ENCODE data around the gene CCDC50. TPM values are rescaled to one million over a fixed set of nuclear protein-coding genes. Genes with fewer than 3 reads are reported as not detected.

CCDC50 gene
- total RNA-seq, 5 donors from 2014 or later (not counting 1 experiment from before 2014, with no cell fraction given), result 4.0 to 9.7 (median 9.7) TPM

DNA sequence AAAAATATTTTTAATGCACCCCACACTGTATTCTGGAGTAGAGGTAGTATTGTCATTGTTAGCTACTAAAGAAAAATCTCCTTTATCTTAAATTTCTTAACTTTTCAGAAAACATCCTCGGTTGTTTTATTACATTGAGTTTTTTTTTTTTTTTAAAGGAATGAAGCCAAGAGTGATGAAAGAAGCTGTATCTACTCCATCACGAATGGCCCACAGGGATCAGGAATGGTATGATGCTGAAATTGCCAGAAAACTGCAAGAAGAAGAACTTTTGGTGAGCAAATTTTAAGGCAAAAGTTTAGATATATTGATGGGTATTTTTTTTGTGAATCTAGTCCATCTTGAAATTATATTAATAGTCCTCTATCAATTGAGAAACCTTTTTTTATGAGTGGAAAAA, 50.8 kb downstream of the CCDC50 start:
- Histone ChIP-seq H3K27me3 (replicated peaks in 1 of 2; ENCODE audit: control insufficient read depth in 2 of 2, extremely low read depth in 1 of 2, insufficient read depth in 2 of 2, low read length in 1 of 2) (no peaks in the 10 kb centered on the region), H3K4me3 (ENCODE audit: control insufficient read depth in 1 of 2, extremely low read depth in 1 of 2, low read length in 1 of 2) (no peak overlapping the region), H3K27ac (ENCODE audit: low read length) (no peak overlapping the region), H3K9me3 (no peaks in the 10 kb centered on the region), H3K4me1 (ENCODE audit: control insufficient read depth in 1 of 2, extremely low read depth in 1 of 2, insufficient read depth in 2 of 2, low read length in 2 of 2) (peaks cover 0 to 14% of the 10 kb centered on the region in 2 experiments), H3K36me3 (ENCODE audit: control insufficient read depth in 2 of 2, extremely low read depth in 1 of 2, insufficient read depth in 1 of 2, low read length in 1 of 2) (no peaks in the 10 kb centered on the region)
- 43% methylated on average over 1 of the region's 2 CpGs for WGBS (ENCODE audit: insufficient coverage)
- CTCF ChIA-PET, result no interaction called here
- Mint-ChIP-seq H3K36me3 (peaks cover 8% of the 10 kb centered on the region), H3K27ac (no peak overlapping the region), H3K4me1 (peaks cover 0 to 5% (median 0%) of the 10 kb centered on the region in 3 donors), H3K4me3 (no peak overlapping the region), H3K27me3 (no peaks in the 10 kb centered on the region), H3K9me3 (no peaks in the 10 kb centered on the region)
- POLR2A ChIA-PET, result interaction anchor here in 1 of 2 donors (0.6 kb wide), 1 partner anchor 533 kb away, joined by 4 read pairs; no protein-coding TSS in a partner anchor
- no peak for DNase-seq
- ATAC-seq (replicated peaks in 1 of 4), result no peak

DNA sequence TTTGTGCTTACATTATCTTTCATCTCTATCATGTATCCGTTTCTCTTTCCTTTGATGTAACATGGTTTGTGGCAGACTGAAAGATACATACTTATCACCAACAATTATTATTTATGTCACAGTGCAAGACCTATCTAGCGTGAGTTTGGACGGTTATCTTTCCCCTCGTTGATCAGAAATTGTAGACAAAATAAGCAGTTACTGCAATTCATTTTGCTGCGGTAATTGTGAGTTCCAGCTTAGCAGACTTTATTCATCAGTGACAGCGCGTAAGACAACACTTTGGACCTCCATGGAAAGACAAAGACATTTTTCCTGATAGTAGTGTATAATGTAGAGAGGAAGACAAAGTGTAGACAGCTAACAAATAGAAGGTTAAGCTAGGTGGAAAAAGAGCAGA, 52.1 kb downstream of the CCDC50 start:
- peaks cover 8% of the 10 kb centered on the region for H3K36me3 Mint-ChIP-seq
- H3K4me3 Mint-ChIP-seq, result no peak overlapping the region
- H3K4me1 Mint-ChIP-seq, result peaks cover 0 to 5% (median 0%) of the 10 kb centered on the region in 3 donors
- no peak overlapping the region for H3K4me3 ChIP-seq (ENCODE audit: control insufficient read depth in 1 of 2, extremely low read depth in 1 of 2, low read length in 1 of 2)
- CTCF ChIA-PET, result no interaction called here
- H3K27me3 ChIP-seq (replicated peaks in 1 of 2; ENCODE audit: control insufficient read depth in 2 of 2, extremely low read depth in 1 of 2, insufficient read depth in 2 of 2, low read length in 1 of 2), result no peaks in the 10 kb centered on the region
- no peak overlapping the region for H3K27ac Mint-ChIP-seq
- H3K36me3 ChIP-seq (ENCODE audit: control insufficient read depth in 2 of 2, extremely low read depth in 1 of 2, insufficient read depth in 1 of 2, low read length in 1 of 2), result no peaks in the 10 kb centered on the region
- POLR2A ChIA-PET, result no interaction called here
- no peaks in the 10 kb centered on the region for H3K9me3 Mint-ChIP-seq
- H3K27me3 Mint-ChIP-seq, result no peaks in the 10 kb centered on the region
- no peak for ATAC-seq (replicated peaks in 1 of 4)
- no peak for DNase-seq
- 79% methylated on average over 5 of the region's 7 CpGs for WGBS (ENCODE audit: insufficient coverage)
- no peaks in the 10 kb centered on the region for H3K9me3 ChIP-seq
- H3K27ac ChIP-seq (ENCODE audit: low read length), result no peak overlapping the region
- peaks cover 0 to 14% of the 10 kb centered on the region in 2 experiments for H3K4me1 ChIP-seq (ENCODE audit: control insufficient read depth in 1 of 2, extremely low read depth in 1 of 2, insufficient read depth in 2 of 2, low read length in 2 of 2)

DNA sequence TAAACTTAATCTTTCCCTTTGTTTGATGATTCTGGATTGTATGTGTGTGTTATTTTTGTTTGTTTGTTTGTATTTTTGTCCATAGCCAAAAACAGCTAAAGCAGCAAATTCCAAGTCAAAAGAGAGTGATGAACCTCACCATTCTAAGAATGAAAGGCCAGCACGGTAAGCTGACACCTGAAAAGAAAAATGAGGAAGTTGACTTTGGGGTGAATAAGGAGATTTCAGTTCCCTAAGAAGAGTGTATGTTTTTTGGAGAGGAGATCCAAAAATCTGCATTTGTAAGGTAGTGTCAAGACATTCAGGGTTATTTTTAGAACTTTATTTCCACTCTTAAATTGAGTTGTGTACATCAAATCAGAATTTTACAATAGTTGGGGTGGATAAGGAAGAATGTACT, 53.5 kb downstream of the CCDC50 start:
- Histone ChIP-seq H3K36me3 (ENCODE audit: control insufficient read depth in 2 of 2, extremely low read depth in 1 of 2, insufficient read depth in 1 of 2, low read length in 1 of 2) (no peaks in the 10 kb centered on the region), H3K4me1 (ENCODE audit: control insufficient read depth in 1 of 2, extremely low read depth in 1 of 2, insufficient read depth in 2 of 2, low read length in 2 of 2) (peaks cover 0 to 14% of the 10 kb centered on the region in 2 experiments), H3K27me3 (replicated peaks in 1 of 2; ENCODE audit: control insufficient read depth in 2 of 2, extremely low read depth in 1 of 2, insufficient read depth in 2 of 2, low read length in 1 of 2) (no peaks in the 10 kb centered on the region), H3K4me3 (ENCODE audit: control insufficient read depth in 1 of 2, extremely low read depth in 1 of 2, low read length in 1 of 2) (no peak overlapping the region), H3K9me3 (no peaks in the 10 kb centered on the region), H3K27ac (ENCODE audit: low read length) (no peak overlapping the region)
- Mint-ChIP-seq H3K4me1 (peaks cover 0 to 5% (median 0%) of the 10 kb centered on the region in 3 donors), H3K9me3 (no peaks in the 10 kb centered on the region), H3K36me3 (peaks cover 8% of the 10 kb centered on the region), H3K27ac (no peak overlapping the region), H3K27me3 (no peaks in the 10 kb centered on the region), H3K4me3 (no peak overlapping the region)
- no peak for ATAC-seq (replicated peaks in 1 of 4)
- no peak for DNase-seq
- ChIA-PET POLR2A (no interaction called here), CTCF (no interaction called here)
- no CpG with 5 or more reads among the region's 1 CpG for WGBS (ENCODE audit: insufficient coverage)

DNA sequence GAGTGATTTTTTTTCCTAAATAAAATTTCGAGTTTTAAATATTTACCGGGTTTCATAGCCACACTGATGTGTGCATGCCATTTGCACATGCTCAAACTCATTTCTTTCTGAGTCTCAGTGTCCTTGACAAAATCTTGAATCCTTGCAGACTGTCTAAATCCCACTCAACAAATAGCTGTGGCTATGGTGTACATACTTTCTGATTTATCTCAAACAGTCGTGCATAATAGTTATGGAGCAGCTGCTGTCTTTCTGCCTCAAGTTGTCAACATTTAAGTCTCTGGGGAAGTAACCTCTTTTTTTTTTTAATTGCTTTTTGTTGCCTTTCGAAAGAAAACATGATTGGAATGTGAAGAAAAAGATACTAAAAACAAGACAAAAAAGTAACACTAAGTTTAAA, 53.9 kb downstream of the CCDC50 start:
- Histone ChIP-seq H3K4me1 (ENCODE audit: control insufficient read depth in 1 of 2, extremely low read depth in 1 of 2, insufficient read depth in 2 of 2, low read length in 2 of 2) (peaks cover 0 to 14% of the 10 kb centered on the region in 2 experiments), H3K9me3 (no peaks in the 10 kb centered on the region), H3K27ac (ENCODE audit: low read length) (no peak overlapping the region), H3K27me3 (replicated peaks in 1 of 2; ENCODE audit: control insufficient read depth in 2 of 2, extremely low read depth in 1 of 2, insufficient read depth in 2 of 2, low read length in 1 of 2) (no peaks in the 10 kb centered on the region), H3K36me3 (ENCODE audit: control insufficient read depth in 2 of 2, extremely low read depth in 1 of 2, insufficient read depth in 1 of 2, low read length in 1 of 2) (no peaks in the 10 kb centered on the region), H3K4me3 (ENCODE audit: control insufficient read depth in 1 of 2, extremely low read depth in 1 of 2, low read length in 1 of 2) (no peak overlapping the region)
- Mint-ChIP-seq H3K36me3 (peaks cover 8% of the 10 kb centered on the region), H3K4me1 (peaks cover 0 to 5% (median 0%) of the 10 kb centered on the region in 3 donors), H3K27me3 (no peaks in the 10 kb centered on the region), H3K4me3 (no peak overlapping the region), H3K27ac (no peak overlapping the region), H3K9me3 (no peaks in the 10 kb centered on the region)
- CTCF ChIA-PET, result no interaction called here
- DNase-seq (no peak), ATAC-seq (replicated peaks in 1 of 4) (no peak)
- POLR2A ChIA-PET, result no interaction called here
- WGBS (ENCODE audit: insufficient coverage), result no CpG with 5 or more reads among the region's 4 CpGs

DNA sequence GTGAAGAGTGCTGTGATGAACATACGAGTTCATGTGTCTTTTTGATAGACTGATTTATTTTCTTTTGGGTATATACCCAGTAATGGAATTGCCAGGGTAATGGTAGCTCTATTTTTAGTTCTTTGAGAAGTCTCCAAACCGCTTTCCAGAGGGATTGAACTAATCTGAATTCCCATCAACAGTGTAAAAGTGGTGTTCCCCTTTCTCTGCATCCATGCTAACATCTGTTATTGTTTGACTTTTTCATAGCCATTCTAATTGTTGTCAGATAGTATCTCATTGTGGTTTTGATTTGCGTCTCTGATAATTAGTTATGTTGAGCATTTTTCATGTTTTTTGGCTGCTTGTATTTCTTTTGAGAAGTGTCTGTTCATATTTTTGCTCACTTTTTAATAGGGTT, 55.9 kb downstream of the CCDC50 start:
- WGBS (ENCODE audit: insufficient coverage), result no CpG with 5 or more reads among the region's 3 CpGs
- POLR2A ChIA-PET, result no interaction called here
- ATAC-seq (replicated peaks in 1 of 4), result no peak

DNA sequence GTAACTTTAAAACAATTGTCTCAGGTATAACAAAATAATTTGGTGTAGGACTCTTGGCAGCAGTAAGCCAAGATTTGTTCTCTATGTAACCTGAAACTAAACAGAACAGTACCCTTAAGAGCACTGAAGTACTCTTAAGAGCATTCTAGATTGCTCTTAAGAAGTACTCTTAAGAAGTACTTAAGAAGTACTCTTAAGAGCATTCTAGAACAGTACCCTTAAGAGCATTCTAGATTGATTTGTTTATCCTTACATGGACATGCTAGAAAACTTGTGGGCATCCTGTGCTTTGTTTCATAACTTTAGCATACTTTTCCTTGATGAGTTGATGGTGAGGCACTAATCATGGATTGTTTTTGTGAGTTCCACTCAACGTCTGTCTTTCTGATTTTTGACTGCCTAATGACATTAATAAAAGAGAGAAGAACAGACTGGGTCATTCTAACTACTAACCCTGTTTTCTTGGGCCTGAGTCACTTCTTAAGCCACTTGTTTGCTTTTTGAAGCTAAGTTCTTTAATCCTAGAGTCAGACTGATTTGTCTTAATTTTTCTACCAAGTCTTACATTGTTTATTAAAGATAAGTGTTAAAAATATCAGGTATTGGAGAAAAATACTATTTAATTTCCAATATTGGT, 58.4 kb downstream of the CCDC50 start:
- H3K9me3 ChIP-seq, result no peaks in the 10 kb centered on the region
- H3K4me1 ChIP-seq (ENCODE audit: control insufficient read depth in 1 of 2, extremely low read depth in 1 of 2, insufficient read depth in 2 of 2, low read length in 2 of 2), result no peaks in the 10 kb centered on the region
- Mint-ChIP-seq H3K27ac (no peak overlapping the region), H3K36me3 (peaks cover 3% of the 10 kb centered on the region), H3K4me1 (no peaks in the 10 kb centered on the region), H3K27me3 (no peaks in the 10 kb centered on the region), H3K4me3 (no peak overlapping the region), H3K9me3 (no peaks in the 10 kb centered on the region)
- H3K4me3 ChIP-seq (ENCODE audit: control insufficient read depth in 1 of 2, extremely low read depth in 1 of 2, low read length in 1 of 2), result no peak overlapping the region
- H3K36me3 ChIP-seq (ENCODE audit: control insufficient read depth in 2 of 2, extremely low read depth in 1 of 2, insufficient read depth in 1 of 2, low read length in 1 of 2), result no peaks in the 10 kb centered on the region
- no peak for DNase-seq
- ChIA-PET POLR2A (no interaction called here), CTCF (no interaction called here)
- H3K27me3 ChIP-seq (replicated peaks in 1 of 2; ENCODE audit: control insufficient read depth in 2 of 2, extremely low read depth in 1 of 2, insufficient read depth in 2 of 2, low read length in 1 of 2), result no peaks in the 10 kb centered on the region
- H3K27ac ChIP-seq (ENCODE audit: low read length), result no peak overlapping the region
- WGBS (ENCODE audit: insufficient coverage), result no CpG with 5 or more reads among the region's 1 CpG
- no peak for ATAC-seq (replicated peaks in 1 of 4)

More for the DNA sequence above, 55.9 kb downstream of the CCDC50 start:
- H3K27ac Mint-ChIP-seq, result no peak overlapping the region
- Histone ChIP-seq H3K36me3 (ENCODE audit: control insufficient read depth in 2 of 2, extremely low read depth in 1 of 2, insufficient read depth in 1 of 2, low read length in 1 of 2) (no peaks in the 10 kb centered on the region), H3K27me3 (replicated peaks in 1 of 2; ENCODE audit: control insufficient read depth in 2 of 2, extremely low read depth in 1 of 2, insufficient read depth in 2 of 2, low read length in 1 of 2) (no peaks in the 10 kb centered on the region), H3K9me3 (no peaks in the 10 kb centered on the region), H3K4me1 (ENCODE audit: control insufficient read depth in 1 of 2, extremely low read depth in 1 of 2, insufficient read depth in 2 of 2, low read length in 2 of 2) (peaks cover 0 to 11% of the 10 kb centered on the region in 2 experiments), H3K27ac (ENCODE audit: low read length) (no peak overlapping the region), H3K4me3 (ENCODE audit: control insufficient read depth in 1 of 2, extremely low read depth in 1 of 2, low read length in 1 of 2) (no peak overlapping the region)
- no peaks in the 10 kb centered on the region for H3K9me3 Mint-ChIP-seq
- H3K36me3 Mint-ChIP-seq, result peaks cover 8% of the 10 kb centered on the region
- H3K27me3 Mint-ChIP-seq, result no peaks in the 10 kb centered on the region
- peaks cover 0 to 5% (median 0%) of the 10 kb centered on the region in 3 donors for H3K4me1 Mint-ChIP-seq
- DNase-seq, result no peak
- no peak overlapping the region for H3K4me3 Mint-ChIP-seq
- CTCF ChIA-PET, result no interaction called here

DNA sequence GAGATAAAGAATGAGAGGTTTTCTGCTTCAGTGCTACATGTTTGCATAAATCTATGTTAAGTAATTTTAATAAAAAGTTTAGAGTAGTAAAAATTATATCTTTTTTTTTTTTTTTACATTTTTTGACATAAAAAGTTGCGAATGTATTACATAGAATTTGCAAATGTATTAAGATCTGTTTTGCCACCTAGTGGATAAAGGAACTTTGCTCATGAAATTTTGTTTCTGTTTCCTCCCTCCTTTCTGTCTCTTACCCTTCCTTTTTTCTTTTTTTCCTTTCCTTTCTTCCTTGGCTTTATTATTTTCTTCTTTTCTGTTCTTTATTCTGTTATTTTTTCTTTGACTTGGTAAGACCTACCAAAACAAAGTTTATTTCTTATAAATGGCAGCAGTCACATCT, 59.6 kb downstream of the CCDC50 start:
- H3K36me3 ChIP-seq (ENCODE audit: control insufficient read depth in 2 of 2, extremely low read depth in 1 of 2, insufficient read depth in 1 of 2, low read length in 1 of 2), result no peaks in the 10 kb centered on the region
- Mint-ChIP-seq H3K27ac (no peak overlapping the region), H3K9me3 (no peaks in the 10 kb centered on the region), H3K36me3 (no peaks in the 10 kb centered on the region), H3K4me1 (no peaks in the 10 kb centered on the region), H3K4me3 (no peak overlapping the region), H3K27me3 (no peaks in the 10 kb centered on the region)
- no peak overlapping the region for H3K27ac ChIP-seq (ENCODE audit: low read length)
- no peaks in the 10 kb centered on the region for H3K27me3 ChIP-seq (replicated peaks in 1 of 2; ENCODE audit: control insufficient read depth in 2 of 2, extremely low read depth in 1 of 2, insufficient read depth in 2 of 2, low read length in 1 of 2)
- ATAC-seq (replicated peaks in 1 of 4) (no peak), DNase-seq (no peak)
- no peak overlapping the region for H3K4me3 ChIP-seq (ENCODE audit: control insufficient read depth in 1 of 2, extremely low read depth in 1 of 2, low read length in 1 of 2)
- no peaks in the 10 kb centered on the region for H3K4me1 ChIP-seq (ENCODE audit: control insufficient read depth in 1 of 2, extremely low read depth in 1 of 2, insufficient read depth in 2 of 2, low read length in 2 of 2)
- ChIA-PET CTCF (no interaction called here), POLR2A (no interaction called here)
- no peaks in the 10 kb centered on the region for H3K9me3 ChIP-seq
- WGBS (ENCODE audit: insufficient coverage), result no CpG with 5 or more reads among the region's 1 CpG

Data from T-cell (primary cell).